IMR-90 (cell line): ENCODE data around the gene VIPR2.

Source experiments
- CEBPB ChIP-seq: IDR thresholded peaks from 2 replicates; pipeline ENCODE4 v1.6.1; 2012; ENCODE audit warnings: low read depth, low read length, improper control_type of control experiment
- CTCF ChIP-seq: conservative IDR thresholded peaks from 2 replicates; pipeline ENCODE4 v1.5.1; 2012; ENCODE audit warnings: mild to moderate bottlenecking, low read depth, low read length, improper control_type of control experiment
- ELK1 ChIP-seq: fragments of 150-350 bp; IDR thresholded peaks from 2 replicates; pipeline ENCODE4 v1.6.1; 2016; ENCODE audit warnings: low read depth, mild to moderate bottlenecking, low read length, moderate library complexity, borderline replicate concordance
- MXI1 ChIP-seq: IDR thresholded peaks from 2 replicates; pipeline ENCODE4 v1.6.1; 2012; ENCODE audit warnings: low read depth, mild to moderate bottlenecking, low read length, moderate library complexity, borderline replicate concordance
- POLR2A ChIP-seq: IDR thresholded peaks from 2 replicates; pipeline ENCODE4 v1.6.1; 2012; ENCODE audit warnings: mild to moderate bottlenecking, low read depth, low read length
- RAD21 ChIP-seq: IDR thresholded peaks from 2 replicates; pipeline ENCODE4 v1.6.1; 2012; ENCODE audit warnings: low read length, improper control_type of control experiment
- RCOR1 ChIP-seq: IDR thresholded peaks from 2 replicates; pipeline ENCODE4 v1.6.1; 2012; ENCODE audit warnings: mild to moderate bottlenecking, low read length, improper control_type of control experiment; ENCODE audit not compliant: insufficient replicate concordance

DNA sequence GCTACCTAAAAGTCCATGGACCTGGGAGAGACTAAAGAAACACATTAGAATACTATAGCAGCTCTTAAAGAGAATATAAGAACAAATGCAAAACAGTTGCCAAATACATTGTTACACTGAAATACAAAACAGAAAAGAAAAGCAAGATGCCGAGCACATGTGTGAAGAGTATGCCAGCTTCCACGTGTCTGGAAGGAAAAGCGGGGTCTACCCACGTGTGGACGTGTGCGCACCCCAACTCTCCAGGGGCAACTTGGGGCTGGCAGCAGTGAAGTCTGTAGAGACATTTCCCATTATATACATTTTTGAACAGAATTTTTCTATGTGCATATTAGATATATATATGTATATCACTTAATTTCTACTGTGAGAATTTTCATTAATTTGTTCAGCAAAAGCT is 6.2 kb downstream of the VIPR2 start:
- TF ChIP-seq RAD21: no peak
- no peak for TF ChIP-seq CTCF
- no peak for TF ChIP-seq RCOR1
- TF ChIP-seq POLR2A: no peak
- no peak for TF ChIP-seq MXI1
- no peak for TF ChIP-seq CEBPB
- TF ChIP-seq ELK1: no peak
